GM23248 (cell line): Measurements from ENCODE around the gene PCDHGC4. TPM values are rescaled to one million over a fixed set of nuclear protein-coding genes. Genes with fewer than 3 reads are reported as not detected.

Experiments used
- DNase-seq: peaks from one replicate; pipeline ENCODE4 v3.0.0-alpha.2; 2015
- H2AFZ ChIP-seq: fragments of 200-600 bp; sonication (generic); 2 replicates; pipeline ENCODE4 v1.6.1; 2016; ENCODE audit warnings: antibody characterized with exemption
- H3F3A ChIP-seq: fragments of 200-600 bp; sonication (generic); 2 replicates; pipeline ENCODE4 v1.6.1; 2016; ENCODE audit warnings: mild to moderate bottlenecking, antibody characterized with exemption, mixed run types; ENCODE audit not compliant: insufficient read depth
- H3K27ac ChIP-seq: fragments of 200-600 bp; sonication (generic); 2 replicates; pipeline ENCODE4 v1.5.1; 2016; ENCODE audit warnings: mild to moderate bottlenecking
- H3K27me3 ChIP-seq: fragments of 200-600 bp; sonication (generic); replicated peaks from 2 replicates; pipeline ENCODE4 v1.6.1; 2016; ENCODE audit warnings: mild to moderate bottlenecking; ENCODE audit not compliant: insufficient read depth
- H3K36me3 ChIP-seq: fragments of 200-600 bp; sonication (generic); 2 replicates; pipeline ENCODE4 v1.6.1; 2016; ENCODE audit warnings: low read depth, mild to moderate bottlenecking
- H3K4me1 ChIP-seq: fragments of 200-600 bp; sonication (generic); 2 replicates; pipeline ENCODE4 v1.6.1; 2016; ENCODE audit warnings: mild to moderate bottlenecking; ENCODE audit not compliant: insufficient read depth
- H3K4me2 ChIP-seq: fragments of 200-600 bp; sonication (generic); one replicate; pipeline ENCODE4 v1.6.1; 2016; ENCODE audit warnings: mild to moderate bottlenecking; ENCODE audit not compliant: unreplicated experiment
- H3K4me3 ChIP-seq: fragments of 200-600 bp; sonication (generic); 2 replicates; pipeline ENCODE4 v1.5.1; 2016; ENCODE audit warnings: mild to moderate bottlenecking
- H3K79me2 ChIP-seq: fragments of 200-600 bp; sonication (generic); 2 replicates; pipeline ENCODE4 v1.6.1; 2016; ENCODE audit warnings: mild to moderate bottlenecking; ENCODE audit not compliant: insufficient read depth
- H3K9ac ChIP-seq: fragments of 200-600 bp; sonication (generic); 2 replicates; pipeline ENCODE4 v1.6.1; 2016; ENCODE audit warnings: mild to moderate bottlenecking
- H3K9me2 ChIP-seq: fragments of 200-600 bp; sonication (generic); 2 replicates; pipeline ENCODE4 v1.6.1; 2016; ENCODE audit warnings: mixed run types, mild to moderate bottlenecking, moderate library complexity; ENCODE audit not compliant: insufficient read depth
- H3K9me3 ChIP-seq: fragments of 200-600 bp; sonication (generic); one replicate; pipeline ENCODE4 v1.6.1; 2017; ENCODE audit warnings: low read depth
- H4K20me1 ChIP-seq: fragments of 200-600 bp; sonication (generic); 2 replicates; pipeline ENCODE4 v1.6.0; 2016; ENCODE audit not compliant: insufficient read depth
- EZH2 ChIP-seq: fragments of 200-600 bp; sonication (generic); IDR thresholded peaks from 2 replicates; pipeline ENCODE4 v1.6.1; 2018; ENCODE audit warnings: antibody characterized with exemption, mild to moderate bottlenecking; ENCODE audit not compliant: insufficient read depth, poor library complexity, severe bottlenecking
- EZH2phosphoT487 ChIP-seq: fragments of 200-600 bp; sonication (generic); IDR thresholded peaks from 2 replicates; pipeline ENCODE4 v1.6.1; 2018; ENCODE audit warnings: antibody characterized with exemption, moderate library complexity, mild to moderate bottlenecking, low read depth; ENCODE audit not compliant: insufficient read depth
- WGBS, 2 experiments: methylation state at CpG; one replicate each; pipeline ENCODE4 v1.1.6; 2015 to 2017; ENCODE audit warnings: low lambda C conversion rate in 2 of 2, low coverage in 1 of 2; ENCODE audit errors: missing lambda C conversion rate in 2 of 2; 5-methylcytosine and 5-hydroxymethylcytosine counted together
- in situ Hi-C: fragments of 300-500 bp; cut with MboI; formaldehyde crosslinking; loops from 2 replicates; pipeline ENCODE4 v1.15.0; 2020
- polyA plus RNA-seq: library from polyadenylated mRNA; unstranded; fragments of >200 nt; fragmentation: Nextera tagmentation; extraction: Ambion mirVana; gene quantifications from 2 replicates; pipeline ENCODE4 v1.2.1, GENCODE V29; 2016
- total RNA-seq: library from RNA; depleted of rRNA; stranded (reverse); fragments of >200 nt; shearing (Covaris generic); gene quantifications from 2 replicates; pipeline ENCODE4 v1.2.3, GENCODE V29; 2014

Gene PCDHGC4
- total and polyA plus RNA-seq, 2 experiments from 2014 or later, result 0.16 to 0.54 TPM

DNA sequence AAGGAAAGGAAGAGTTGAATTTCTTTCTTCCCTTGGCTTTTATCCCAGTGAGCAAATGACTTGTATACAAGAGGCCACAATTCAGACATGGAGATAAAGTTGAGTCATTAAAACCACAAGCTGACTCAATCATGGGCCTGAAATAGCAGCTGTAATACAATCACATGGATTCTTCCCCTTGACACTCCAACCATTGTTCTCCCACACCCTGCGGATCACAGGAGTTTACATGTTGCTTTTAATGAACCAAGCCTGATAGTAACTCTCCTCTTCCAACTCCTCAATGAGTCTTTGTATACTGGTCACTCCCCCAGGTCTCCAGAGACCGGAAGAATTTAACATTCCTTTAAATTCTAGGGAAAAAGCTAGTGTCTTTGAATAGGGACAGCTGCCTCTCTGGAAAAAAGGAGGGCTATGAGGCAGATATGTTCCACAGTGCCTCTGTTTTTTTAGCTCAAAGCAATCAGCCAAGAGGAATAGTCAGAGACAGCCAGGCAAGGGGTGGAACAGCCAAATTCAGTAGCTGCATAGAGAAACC lies 36.5 kb downstream of the PCDHGC4 start:
- H3K27me3 ChIP-seq, result no peaks in the 10 kb centered on the region
- 0 out of 2 replicates have a peak, but pooled peaks cover 7% of the 10 kb centered on the region for H3K79me2 ChIP-seq
- H3K9me2 ChIP-seq, result no peaks in the 10 kb centered on the region
- 0% methylated on average over 2 of the region's 2 CpGs for WGBS, 2 experiments
- H3K4me1 ChIP-seq, result peaks cover 75% of the 10 kb centered on the region
- H3K4me2 ChIP-seq, result peak overlapping the region; percentile 52
- H3K4me3 ChIP-seq, result peak overlapping the region; percentile 24; the same call in 1 of the 2 replicates
- no peak overlapping the region for H2AFZ ChIP-seq
- H4K20me1 ChIP-seq, result no peaks in the 10 kb centered on the region
- 0 out of 2 replicates have a peak, but pooled peaks cover 4% of the 10 kb centered on the region for H3K36me3 ChIP-seq
- H3K9ac ChIP-seq, result peak overlapping the region; percentile 65
- H3K27ac ChIP-seq, result peak overlapping the region; percentile 90
- peak; percentile 98 for DNase-seq
- H3K9me3 ChIP-seq, result no peaks in the 10 kb centered on the region
- peaks cover 69% of the 10 kb centered on the region for H3F3A ChIP-seq
- in situ Hi-C loops, result no loop called here
- no peak for TF ChIP-seq EZH2phosphoT487
- no peak for TF ChIP-seq EZH2

DNA sequence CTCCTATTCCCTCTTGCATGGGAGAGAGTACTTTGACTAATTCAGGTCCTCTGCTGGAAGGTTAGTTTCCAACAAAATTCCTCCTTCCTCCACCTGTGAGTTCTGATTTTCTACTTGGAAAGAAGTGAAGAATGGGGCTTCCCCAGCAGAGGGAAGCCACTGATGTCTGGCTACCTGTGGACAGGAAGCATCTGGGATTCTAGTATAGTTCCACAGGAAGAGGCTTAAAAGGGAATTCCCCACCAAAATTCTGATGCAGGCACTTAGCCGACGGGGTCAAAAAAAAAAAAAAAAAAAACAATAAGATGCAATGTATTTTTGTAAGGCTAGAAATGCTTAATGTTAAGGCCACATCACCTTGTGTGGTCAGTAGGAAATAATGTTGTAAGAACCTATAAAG lies 37.5 kb downstream of the PCDHGC4 start:
- Histone ChIP-seq H3K4me3 (no peak overlapping the region), H3K9ac (peak overlapping the region; percentile 65; the same call in 1 of the 2 replicates), H3K27ac (peak overlapping the region; percentile 90), H3K27me3 (no peaks in the 10 kb centered on the region), H3K9me3 (no peaks in the 10 kb centered on the region), H3K79me2 (0 out of 2 replicates have a peak, but pooled peaks cover 7% of the 10 kb centered on the region), H3K4me2 (peak overlapping the region; percentile 52), H3K36me3 (0 out of 2 replicates have a peak, but pooled peaks cover 4% of the 10 kb centered on the region), H2AFZ (no peak overlapping the region), H4K20me1 (no peaks in the 10 kb centered on the region), H3K9me2 (no peaks in the 10 kb centered on the region), H3K4me1 (peaks cover 68% of the 10 kb centered on the region), H3F3A (peaks cover 69% of the 10 kb centered on the region)
- no peak for DNase-seq
- TF ChIP-seq EZH2phosphoT487, result no peak
- no peak for TF ChIP-seq EZH2
- 32 to 37% methylated on average over 2 of the region's 2 CpGs for WGBS, 2 experiments
- in situ Hi-C loops, result no loop called here

DNA sequence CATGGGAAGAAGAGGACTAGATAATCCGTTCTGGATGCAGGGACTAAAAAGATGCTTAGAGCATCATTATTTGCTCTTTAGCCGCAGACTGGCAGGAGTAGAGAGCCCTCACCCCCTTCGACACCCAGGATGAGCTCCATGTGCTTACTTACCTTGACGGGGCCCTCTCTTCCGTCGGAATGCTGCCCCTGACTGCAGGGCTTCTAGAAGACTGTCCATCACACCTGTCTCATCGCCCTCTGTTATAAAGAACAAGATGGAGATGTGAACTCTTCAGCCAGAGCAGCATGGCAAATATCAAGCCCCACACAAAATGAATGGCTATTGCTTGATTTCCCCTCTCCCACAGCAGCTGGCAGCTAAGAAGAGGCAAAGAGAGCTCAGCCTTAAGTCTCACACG lies 39.2 kb downstream of the PCDHGC4 start:
- peaks cover 67% of the 10 kb centered on the region for H3K4me1 ChIP-seq
- TF ChIP-seq EZH2phosphoT487, result no peak
- TF ChIP-seq EZH2, result no peak
- H3K4me3 ChIP-seq, result peak overlapping the region; percentile 30; the same call in 1 of the 2 replicates
- H3K9me3 ChIP-seq, result no peaks in the 10 kb centered on the region
- H3K9me2 ChIP-seq, result no peaks in the 10 kb centered on the region
- in situ Hi-C loops, result no loop called here
- peak overlapping the region; percentile 53 for H3K4me2 ChIP-seq
- no peak for DNase-seq
- peaks cover 84% of the 10 kb centered on the region for H3F3A ChIP-seq
- H3K27ac ChIP-seq, result peak overlapping the region; percentile 92
- no peaks in the 10 kb centered on the region for H4K20me1 ChIP-seq
- 0 out of 2 replicates have a peak, but pooled peaks cover 7% of the 10 kb centered on the region for H3K79me2 ChIP-seq
- H3K9ac ChIP-seq, result peak overlapping the region; percentile 75
- 65 to 66% methylated on average over 8 of the region's 8 CpGs for WGBS, 2 experiments
- H3K27me3 ChIP-seq, result no peaks in the 10 kb centered on the region
- 0 out of 2 replicates have a peak, but pooled peaks cover 4% of the 10 kb centered on the region for H3K36me3 ChIP-seq
- no peak overlapping the region for H2AFZ ChIP-seq

DNA sequence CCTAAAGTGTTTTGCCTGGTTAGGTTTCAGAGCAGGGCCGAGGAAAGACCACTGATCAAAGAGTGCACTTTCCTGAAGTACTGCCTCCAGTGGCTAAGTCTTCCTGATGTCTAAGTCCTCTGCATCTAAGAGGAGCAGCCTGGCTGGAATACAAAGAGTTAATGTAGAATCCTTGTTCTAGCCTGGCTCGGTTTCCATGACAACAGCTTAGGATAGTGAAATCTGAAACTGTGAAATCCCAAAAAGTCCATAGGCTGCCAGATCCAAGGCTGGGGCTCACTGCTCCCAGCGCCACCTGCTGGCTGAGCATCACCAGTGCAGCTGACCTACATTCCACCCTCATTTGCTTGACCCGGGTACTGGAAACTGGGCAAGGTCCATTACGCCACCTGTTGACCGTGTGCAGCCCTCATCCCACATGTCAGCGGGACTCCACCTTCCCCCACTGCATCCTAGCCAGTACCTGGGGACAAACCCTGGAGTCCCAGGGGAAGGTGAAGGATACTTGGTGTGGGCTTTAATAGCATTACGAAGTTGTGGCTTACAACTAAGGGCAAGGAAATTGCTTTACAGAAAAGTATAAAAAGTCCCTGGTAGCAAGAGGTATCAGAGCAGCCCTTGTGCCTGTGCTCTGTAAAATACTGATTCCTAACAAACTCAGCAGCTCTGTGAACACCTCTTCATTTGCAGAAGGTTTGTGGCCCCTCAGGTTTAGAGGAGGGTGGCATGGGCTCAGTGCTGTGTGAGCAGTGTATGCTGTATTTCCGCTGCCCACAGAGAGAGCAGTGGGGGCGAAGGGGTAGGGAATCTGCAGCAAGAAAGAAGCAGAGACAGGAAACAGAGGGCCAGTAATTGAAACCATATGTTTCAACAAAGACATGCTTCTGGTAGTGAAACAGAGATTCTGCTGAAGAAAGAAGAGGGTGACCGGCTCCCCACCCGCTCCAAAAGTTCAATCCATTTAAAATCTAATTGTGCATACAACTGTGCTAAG lies 40.1 kb downstream of the PCDHGC4 start:
- peak; percentile 100 for DNase-seq
- 1 to 2% methylated on average over 12 of the region's 12 CpGs for WGBS, 2 experiments
- peak overlapping the region; percentile 75 for H3K9ac ChIP-seq
- H3K27ac ChIP-seq, result peak overlapping the region; percentile 92
- H3F3A ChIP-seq, result peaks cover 84% of the 10 kb centered on the region
- 0 out of 2 replicates have a peak, but pooled peaks cover 7% of the 10 kb centered on the region for H3K79me2 ChIP-seq
- H3K9me2 ChIP-seq, result no peaks in the 10 kb centered on the region
- peak overlapping the region; percentile 58 for H3K4me3 ChIP-seq
- peaks cover 73% of the 10 kb centered on the region for H3K4me1 ChIP-seq
- peak overlapping the region; percentile 96 for H3K4me2 ChIP-seq
- H4K20me1 ChIP-seq, result no peaks in the 10 kb centered on the region
- in situ Hi-C loops, result no loop called here
- TF ChIP-seq EZH2 (no peak), EZH2phosphoT487 (no peak)
- 0 out of 2 replicates have a peak, but pooled peaks cover 4% of the 10 kb centered on the region for H3K36me3 ChIP-seq
- H3K27me3 ChIP-seq, result no peaks in the 10 kb centered on the region
- H3K9me3 ChIP-seq, result no peaks in the 10 kb centered on the region
- peak overlapping the region; percentile 57 for H2AFZ ChIP-seq
